Glutamatergic neuron (in vitro differentiated cells): ENCODE data around the gene MASP2. TPM values are rescaled to one million over a fixed set of nuclear protein-coding genes. Genes with fewer than 3 reads are reported as not detected.
A peak's percentile ranks its signal among the peaks of the same experiment; 100 is the strongest.
"Not testable (repeated sequence)": the region's sequence is repeated elsewhere in the genome, so short reads cannot be mapped to it uniquely, and the experiment has no call there.

Experiments used
- DNase-seq: peaks from one replicate; pipeline ENCODE4 v3.0.0; 2022
- H3K27ac Mint-ChIP-seq: one replicate; pipeline ENCODE4 v1.8.0; 2020; ENCODE audit warnings: mild to moderate bottlenecking, mixed read lengths, inconsistent platforms; ENCODE audit not compliant: unreplicated experiment
- H3K27me3 Mint-ChIP-seq: one replicate; pipeline ENCODE4 v1.8.0; 2020; ENCODE audit warnings: mild to moderate bottlenecking, moderate library complexity, mixed read lengths, inconsistent platforms; ENCODE audit not compliant: unreplicated experiment
- H3K36me3 Mint-ChIP-seq: one replicate; pipeline ENCODE4 v1.8.0; 2020; ENCODE audit warnings: mild to moderate bottlenecking, mixed read lengths, inconsistent platforms; ENCODE audit not compliant: unreplicated experiment
- H3K4me1 Mint-ChIP-seq: one replicate; pipeline ENCODE4 v1.8.0; 2020; ENCODE audit warnings: mild to moderate bottlenecking, low read depth, mixed read lengths, inconsistent platforms; ENCODE audit not compliant: unreplicated experiment
- H3K4me3 Mint-ChIP-seq: one replicate; pipeline ENCODE4 v1.8.0; 2020; ENCODE audit warnings: mild to moderate bottlenecking, mixed read lengths, inconsistent platforms; ENCODE audit not compliant: unreplicated experiment
- H3K9me3 Mint-ChIP-seq: one replicate; pipeline ENCODE4 v1.8.0; 2020; ENCODE audit warnings: mild to moderate bottlenecking, moderate library complexity, mixed read lengths, inconsistent platforms; ENCODE audit not compliant: unreplicated experiment
- total RNA-seq: library from RNA; stranded (reverse); fragmentation: NEBNext Ultra II Directional; extraction: Animal tissue kit (Norgen Biotek cat#: 25700); gene quantifications from one replicate; pipeline ENCODE4 v1.2.1, GENCODE V29; 2021; ENCODE audit not compliant: unreplicated experiment
- TF ChIP-seq, protein P1 (sequence below): fragments of 200-600 bp; sonication (generic); IDR thresholded peaks from one replicate; pipeline ENCODE4 v1.5.0; 2021; ENCODE audit not compliant: partially characterized antibody, unreplicated experiment

The MASP2 gene
- total RNA-seq, 1 donor from 2014 or later, result not detected

DNA sequence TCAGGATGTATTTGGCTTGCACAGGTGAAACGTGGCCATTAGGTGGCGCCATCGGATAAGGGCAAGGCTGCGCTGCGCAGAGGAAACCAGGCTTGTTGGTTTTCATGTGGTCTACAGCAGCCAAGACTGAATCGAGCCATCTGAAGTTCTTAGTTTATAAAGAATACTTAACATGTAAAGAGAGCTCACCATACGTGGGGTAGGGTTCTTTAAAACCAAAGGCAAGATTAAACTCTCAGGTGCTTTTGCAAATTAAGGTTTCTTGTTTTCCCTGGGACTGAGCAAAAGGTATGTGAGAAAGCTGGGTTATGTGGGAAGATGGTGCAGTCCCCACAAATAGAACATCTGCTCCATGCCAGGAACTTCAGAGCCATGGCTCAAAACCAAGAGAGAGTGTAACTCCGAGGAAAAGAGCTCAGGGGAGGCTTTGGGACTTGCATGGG is 9.3 kb downstream of the MASP2 start:
- Mint-ChIP-seq H3K4me1 (peaks cover 7% of the 10 kb centered on the region), H3K9me3 (no peaks in the 10 kb centered on the region), H3K27me3 (peaks cover 3% of the 10 kb centered on the region), H3K4me3 (no peak overlapping the region), H3K36me3 (no peaks in the 10 kb centered on the region), H3K27ac (no peak overlapping the region)
- peak; percentile 91 for DNase-seq
- TF ChIP-seq, protein P1, sequence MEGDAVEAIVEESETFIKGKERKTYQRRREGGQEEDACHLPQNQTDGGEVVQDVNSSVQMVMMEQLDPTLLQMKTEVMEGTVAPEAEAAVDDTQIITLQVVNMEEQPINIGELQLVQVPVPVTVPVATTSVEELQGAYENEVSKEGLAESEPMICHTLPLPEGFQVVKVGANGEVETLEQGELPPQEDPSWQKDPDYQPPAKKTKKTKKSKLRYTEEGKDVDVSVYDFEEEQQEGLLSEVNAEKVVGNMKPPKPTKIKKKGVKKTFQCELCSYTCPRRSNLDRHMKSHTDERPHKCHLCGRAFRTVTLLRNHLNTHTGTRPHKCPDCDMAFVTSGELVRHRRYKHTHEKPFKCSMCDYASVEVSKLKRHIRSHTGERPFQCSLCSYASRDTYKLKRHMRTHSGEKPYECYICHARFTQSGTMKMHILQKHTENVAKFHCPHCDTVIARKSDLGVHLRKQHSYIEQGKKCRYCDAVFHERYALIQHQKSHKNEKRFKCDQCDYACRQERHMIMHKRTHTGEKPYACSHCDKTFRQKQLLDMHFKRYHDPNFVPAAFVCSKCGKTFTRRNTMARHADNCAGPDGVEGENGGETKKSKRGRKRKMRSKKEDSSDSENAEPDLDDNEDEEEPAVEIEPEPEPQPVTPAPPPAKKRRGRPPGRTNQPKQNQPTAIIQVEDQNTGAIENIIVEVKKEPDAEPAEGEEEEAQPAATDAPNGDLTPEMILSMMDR, result peak; percentile 93

DNA sequence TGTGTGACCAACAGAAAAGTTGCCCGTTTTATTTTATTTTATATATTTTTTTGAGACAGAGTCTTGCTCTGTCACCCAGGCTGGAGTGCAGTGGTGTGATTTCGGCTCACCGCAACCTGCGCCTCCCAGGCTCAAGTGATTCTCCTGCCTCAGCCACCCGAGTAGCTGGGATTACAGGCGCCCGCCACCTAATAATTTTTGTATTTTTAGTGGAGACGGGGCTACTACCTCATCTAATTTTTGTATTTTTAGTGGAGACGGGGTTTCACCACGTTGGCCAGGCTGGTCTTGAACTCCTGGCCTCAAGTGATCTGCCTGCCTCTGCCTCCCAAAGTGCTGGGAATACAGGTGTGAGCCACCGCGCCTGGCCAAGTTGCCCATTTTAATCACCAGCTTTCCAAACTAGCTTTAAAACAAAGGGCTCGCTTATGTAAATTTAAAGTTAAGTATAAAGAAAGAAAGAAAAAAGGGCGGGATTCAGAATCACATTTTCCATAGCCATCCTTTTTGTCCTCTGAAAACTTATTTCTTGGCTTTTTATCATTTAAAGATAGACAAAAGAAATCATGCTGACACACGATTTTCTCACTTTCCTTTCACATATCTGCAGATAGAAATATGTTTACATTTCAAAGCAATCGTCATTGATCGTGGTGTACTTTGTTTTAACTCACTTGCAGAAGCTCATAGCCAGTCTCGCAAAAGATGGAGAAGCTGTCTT is 9.9 kb downstream of the MASP2 start:
- not testable (repeated sequence) for H3K27me3 Mint-ChIP-seq, DNase-seq, H3K9me3 Mint-ChIP-seq, H3K4me1 Mint-ChIP-seq, H3K4me3 Mint-ChIP-seq, H3K36me3 Mint-ChIP-seq, H3K27ac Mint-ChIP-seq

DNA sequence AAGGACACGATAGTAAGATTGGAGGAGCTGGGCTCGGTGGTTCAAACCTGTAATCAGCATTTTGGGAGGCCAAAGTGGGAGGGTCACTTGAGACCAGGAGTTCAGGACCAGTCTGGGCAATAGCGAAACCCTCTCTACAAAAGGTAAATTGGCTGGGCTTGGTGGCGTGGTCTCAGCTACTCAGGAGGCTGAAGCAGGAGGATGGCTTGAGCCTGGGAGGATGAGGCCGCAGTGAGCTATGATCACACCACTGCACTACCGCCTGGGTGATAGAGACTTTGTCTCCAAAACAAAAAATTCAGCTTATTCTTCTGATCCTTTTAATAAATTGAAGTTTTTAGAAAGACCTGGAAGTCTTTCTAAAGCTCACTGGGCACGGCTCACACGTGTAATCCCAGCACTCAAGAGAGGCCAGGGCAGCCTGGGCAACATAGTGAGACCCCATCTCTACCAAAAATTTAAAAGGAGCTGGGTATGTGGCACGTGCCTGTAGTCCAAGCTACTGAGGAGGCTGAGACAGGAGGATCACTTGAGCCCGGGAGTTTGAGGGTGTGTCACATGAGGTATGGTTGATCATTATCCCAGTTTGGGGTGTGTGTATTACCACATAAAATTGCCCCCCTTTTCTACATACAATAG is 15.3 kb downstream of the MASP2 start:
- Mint-ChIP-seq H3K9me3 (no peaks in the 10 kb centered on the region), H3K27ac (no peak overlapping the region), H3K36me3 (no peaks in the 10 kb centered on the region), H3K4me3 (no peak overlapping the region), H3K4me1 (no peaks in the 10 kb centered on the region), H3K27me3 (peaks cover 3% of the 10 kb centered on the region)
- no peak for DNase-seq
- TF ChIP-seq, protein P1, result no peak

DNA sequence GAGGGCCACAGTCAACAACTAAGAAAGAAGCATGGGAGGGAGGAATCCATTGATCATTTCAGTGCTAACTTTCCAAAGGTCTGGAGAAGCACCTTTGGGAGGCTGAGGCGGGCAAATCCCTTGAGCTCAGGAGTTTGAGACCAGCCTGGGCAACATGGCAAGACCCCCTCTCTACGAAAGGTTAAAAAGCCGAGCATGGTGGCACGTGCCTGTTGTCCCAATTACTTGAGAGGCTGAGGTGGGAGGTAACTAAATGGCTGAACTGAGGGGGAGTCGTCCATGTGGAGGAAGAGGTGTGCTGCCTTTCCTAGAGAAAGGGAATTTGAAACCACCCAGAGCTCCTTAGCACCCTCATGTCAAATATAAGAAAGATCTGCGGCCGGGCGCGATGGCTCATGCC is 16.2 kb downstream of the MASP2 start:
- H3K9me3 Mint-ChIP-seq, result no peaks in the 10 kb centered on the region
- H3K27me3 Mint-ChIP-seq, result peaks cover 3% of the 10 kb centered on the region
- H3K27ac Mint-ChIP-seq, result no peak overlapping the region
- TF ChIP-seq, protein P1, result no peak
- no peak for DNase-seq
- no peaks in the 10 kb centered on the region for H3K4me1 Mint-ChIP-seq
- no peaks in the 10 kb centered on the region for H3K36me3 Mint-ChIP-seq
- H3K4me3 Mint-ChIP-seq, result no peak overlapping the region

DNA sequence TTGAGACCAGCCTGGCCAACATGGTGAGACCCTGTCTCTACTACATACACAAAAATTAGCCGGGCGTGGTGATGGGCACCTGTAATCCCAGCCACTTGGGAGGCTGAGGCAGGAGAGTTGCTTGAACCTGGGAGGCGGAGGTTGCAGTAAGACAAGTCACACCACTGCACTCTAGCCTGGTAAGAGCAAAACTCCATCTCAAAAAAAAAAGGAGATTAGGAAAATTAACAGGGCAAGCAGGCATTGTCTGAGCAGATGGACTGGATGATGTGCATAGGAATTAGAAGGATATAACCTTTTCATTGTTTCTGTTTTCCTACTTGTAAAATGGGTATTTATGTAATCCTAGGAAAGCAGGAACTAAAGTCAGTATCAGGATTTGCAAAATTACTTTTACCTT is 19.0 kb downstream of the MASP2 start:
- no peaks in the 10 kb centered on the region for H3K36me3 Mint-ChIP-seq
- TF ChIP-seq, protein P1, result no peak
- DNase-seq, result no peak
- H3K4me3 Mint-ChIP-seq, result no peak overlapping the region
- no peaks in the 10 kb centered on the region for H3K4me1 Mint-ChIP-seq
- peaks cover 3% of the 10 kb centered on the region for H3K27me3 Mint-ChIP-seq
- H3K27ac Mint-ChIP-seq, result no peak overlapping the region
- no peaks in the 10 kb centered on the region for H3K9me3 Mint-ChIP-seq
